Activated B cell treated with CpG ODN at 0.5 μM for 24 hours (primary cell): ENCODE measurements around the gene SEPTIN2. TPM values are rescaled to one million over a fixed set of nuclear protein-coding genes. Genes with fewer than 3 reads are reported as not detected.

Experiments used
- ATAC-seq: fragments of 200-7000 bp; cut with Tn5 transposase; one replicate; pipeline ENCODE4 v1.10.0; 2021; ENCODE audit warnings: low read depth, mild to moderate bottlenecking, moderate library complexity
- CTCF ChIA-PET: fragments of 350-600 bp; sonication (Branson Sonifier 250); formaldehyde crosslinking; loops from one replicate; lab custom pipeline; 2021; ENCODE audit warnings: antibody characterized with exemption; lab: Charles Lee
- POLR2A ChIA-PET: fragments of 350-600 bp; sonication (Branson Sonifier 250); formaldehyde crosslinking; loops from one replicate; lab custom pipeline; 2021; ENCODE audit warnings: antibody characterized with exemption; lab: Charles Lee
- DNase-seq: peaks from one replicate; pipeline ENCODE4 v3.0.0; 2022
- H3K27ac Mint-ChIP-seq: one replicate; pipeline ENCODE4 v1.8.0; 2020; ENCODE audit warnings: mixed read lengths
- H3K27me3 Mint-ChIP-seq: one replicate; pipeline ENCODE4 v1.8.0; 2021; ENCODE audit warnings: mixed read lengths
- H3K36me3 Mint-ChIP-seq: one replicate; pipeline ENCODE4 v1.8.0; 2021; ENCODE audit warnings: low read depth, mixed read lengths
- H3K4me1 Mint-ChIP-seq: one replicate; pipeline ENCODE4 v1.8.0; 2021; ENCODE audit warnings: mixed read lengths
- H3K4me3 Mint-ChIP-seq: one replicate; pipeline ENCODE4 v1.8.0; 2020; ENCODE audit warnings: mild to moderate bottlenecking, mixed read lengths
- H3K9me3 Mint-ChIP-seq: one replicate; pipeline ENCODE4 v1.8.0; 2020; ENCODE audit warnings: mixed read lengths
- intact Hi-C: fragments of 100-400 bp; cut with micrococcal nuclease; formaldehyde crosslinking; loops from one replicate; pipeline ENCODE4 v1.15.1; 2024
- total RNA-seq: library from RNA; stranded (reverse); gene quantifications from 2 replicates; pipeline ENCODE4 v1.2.3, GENCODE V29; 2022
- TF ChIP-seq, protein P1 (sequence below): fragments of 200-600 bp; IDR thresholded peaks from one replicate; pipeline ENCODE4 v1.8.0; 2022; ENCODE audit warnings: antibody characterized with exemption, mild to moderate bottlenecking

SEPTIN2 gene
- total RNA-seq, 1 donor from 2014 or later, result 251 TPM

DNA sequence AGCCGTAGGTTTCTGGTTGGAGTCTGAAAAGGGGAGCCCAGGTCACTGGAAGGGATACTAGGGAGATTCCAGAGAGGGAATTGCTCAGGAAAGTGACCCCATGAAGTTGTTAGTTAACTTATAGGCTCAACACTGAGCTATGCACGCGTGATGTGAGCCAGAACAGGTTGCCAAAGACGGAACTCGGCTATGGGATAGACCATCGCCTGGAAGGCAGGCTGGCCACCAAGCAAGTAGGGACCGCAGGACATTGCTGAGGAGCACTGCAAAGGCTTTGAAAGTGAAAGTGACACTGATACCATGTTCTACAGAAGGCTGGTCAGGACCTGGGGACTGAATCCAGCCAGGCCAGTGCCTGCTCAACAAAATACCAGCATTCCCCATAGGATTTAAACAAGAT lies 47.7 kb downstream of the SEPTIN2 start:
- DNase-seq, result no peak
- ChIA-PET CTCF (no interaction called here), POLR2A (no interaction called here)
- Mint-ChIP-seq H3K4me3 (no peak overlapping the region), H3K27ac (no peak overlapping the region), H3K4me1 (peaks cover 75% of the 10 kb centered on the region), H3K27me3 (no peaks in the 10 kb centered on the region), H3K36me3 (peaks cover 28% of the 10 kb centered on the region), H3K9me3 (no peaks in the 10 kb centered on the region)
- TF ChIP-seq, protein P1, sequence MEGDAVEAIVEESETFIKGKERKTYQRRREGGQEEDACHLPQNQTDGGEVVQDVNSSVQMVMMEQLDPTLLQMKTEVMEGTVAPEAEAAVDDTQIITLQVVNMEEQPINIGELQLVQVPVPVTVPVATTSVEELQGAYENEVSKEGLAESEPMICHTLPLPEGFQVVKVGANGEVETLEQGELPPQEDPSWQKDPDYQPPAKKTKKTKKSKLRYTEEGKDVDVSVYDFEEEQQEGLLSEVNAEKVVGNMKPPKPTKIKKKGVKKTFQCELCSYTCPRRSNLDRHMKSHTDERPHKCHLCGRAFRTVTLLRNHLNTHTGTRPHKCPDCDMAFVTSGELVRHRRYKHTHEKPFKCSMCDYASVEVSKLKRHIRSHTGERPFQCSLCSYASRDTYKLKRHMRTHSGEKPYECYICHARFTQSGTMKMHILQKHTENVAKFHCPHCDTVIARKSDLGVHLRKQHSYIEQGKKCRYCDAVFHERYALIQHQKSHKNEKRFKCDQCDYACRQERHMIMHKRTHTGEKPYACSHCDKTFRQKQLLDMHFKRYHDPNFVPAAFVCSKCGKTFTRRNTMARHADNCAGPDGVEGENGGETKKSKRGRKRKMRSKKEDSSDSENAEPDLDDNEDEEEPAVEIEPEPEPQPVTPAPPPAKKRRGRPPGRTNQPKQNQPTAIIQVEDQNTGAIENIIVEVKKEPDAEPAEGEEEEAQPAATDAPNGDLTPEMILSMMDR, result no peak
- intact Hi-C loops, result no loop called here
- ATAC-seq, result no peak

DNA sequence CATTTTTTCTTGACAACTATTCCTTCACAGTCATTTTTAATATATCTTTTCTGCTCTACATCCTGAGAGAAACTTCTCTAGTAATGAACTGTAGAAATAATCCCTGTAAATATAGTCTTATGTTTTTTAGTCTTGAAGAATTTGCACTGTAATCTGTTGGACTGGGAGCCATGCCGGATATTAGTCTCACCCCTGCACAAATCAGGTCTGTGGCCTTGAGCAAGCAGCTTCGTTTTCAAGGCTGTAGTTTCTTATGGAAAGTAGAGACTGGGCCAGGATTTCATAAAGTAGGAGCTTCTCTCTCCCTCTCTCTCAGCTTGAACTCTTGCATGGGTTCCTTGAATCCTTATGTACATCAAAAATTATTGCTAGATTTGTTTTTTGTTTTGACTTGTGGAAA lies 49.1 kb downstream of the SEPTIN2 start:
- DNase-seq (no peak), ATAC-seq (no peak)
- ChIA-PET CTCF (no interaction called here), POLR2A (no interaction called here)
- Mint-ChIP-seq H3K4me1 (peaks cover 71% of the 10 kb centered on the region), H3K27ac (peak overlapping the region; percentile 7), H3K27me3 (no peaks in the 10 kb centered on the region), H3K36me3 (peaks cover 31% of the 10 kb centered on the region), H3K4me3 (no peak overlapping the region), H3K9me3 (no peaks in the 10 kb centered on the region)
- TF ChIP-seq, protein P1, result no peak
- intact Hi-C loops, result loop anchor here (1.0 kb wide), 1 partner anchor 9 kb away; no protein-coding TSS in a partner anchor

DNA sequence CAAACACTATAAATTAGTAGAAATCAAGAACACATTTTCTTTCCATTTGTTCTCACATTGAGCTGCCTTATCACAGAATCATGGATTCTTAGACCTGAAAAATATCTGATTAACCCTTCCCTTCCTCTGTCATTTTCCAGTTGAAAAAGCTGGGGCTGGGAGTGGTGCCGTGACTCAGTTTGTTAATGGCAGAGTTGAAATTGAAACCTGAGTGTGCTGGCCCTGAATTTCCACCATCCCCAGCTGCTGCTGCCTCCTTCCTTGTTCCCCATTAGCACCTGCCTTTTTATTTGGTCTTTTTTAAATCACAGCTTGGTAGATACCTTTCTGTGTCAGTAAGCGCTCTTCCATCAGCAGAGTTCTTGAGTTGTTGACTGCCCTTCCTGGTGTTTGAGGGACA lies 51.0 kb downstream of the SEPTIN2 start:
- Mint-ChIP-seq H3K9me3 (no peaks in the 10 kb centered on the region), H3K27me3 (no peaks in the 10 kb centered on the region), H3K36me3 (peaks cover 29% of the 10 kb centered on the region), H3K4me1 (peaks cover 69% of the 10 kb centered on the region), H3K27ac (peak overlapping the region; percentile 27), H3K4me3 (peak overlapping the region; percentile 8)
- intact Hi-C loops, result loop anchor here (1.0 kb wide), 1 partner anchor 8 kb away; no protein-coding TSS in a partner anchor
- ChIA-PET CTCF (interaction anchor here (1.0 kb wide), 1 partner anchor 25 kb away, joined by 4 read pairs; no protein-coding TSS in a partner anchor), POLR2A (interaction anchor here (2.6 kb wide), 1 partner anchor 8 kb away, joined by 11 read pairs; no protein-coding TSS in a partner anchor)
- TF ChIP-seq, protein P1, result no peak
- no peak for ATAC-seq
- DNase-seq, result no peak

DNA sequence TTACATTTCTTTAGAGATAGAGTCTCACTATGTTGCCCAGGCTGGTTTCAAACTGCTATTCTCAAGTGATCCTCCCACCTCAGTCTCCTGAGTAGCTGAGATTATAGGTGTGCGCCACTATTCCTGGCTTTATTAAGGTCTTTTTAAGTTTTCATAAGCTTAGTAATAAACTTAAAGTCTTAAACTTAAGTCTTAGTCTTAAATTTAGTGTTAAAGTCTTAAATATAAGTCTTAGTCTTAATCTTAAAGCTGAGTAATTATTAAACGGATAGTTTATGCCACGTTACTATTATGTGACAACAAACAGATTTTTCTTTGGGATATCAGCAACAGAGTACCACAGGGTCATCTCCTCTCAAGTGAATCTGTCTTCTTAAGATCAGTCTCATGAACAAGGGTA lies 52.9 kb downstream of the SEPTIN2 start:
- TF ChIP-seq, protein P1, result no peak
- ATAC-seq (no peak), DNase-seq (no peak)
- Mint-ChIP-seq H3K27me3 (no peaks in the 10 kb centered on the region), H3K4me3 (no peak overlapping the region), H3K4me1 (peaks cover 77% of the 10 kb centered on the region), H3K9me3 (no peaks in the 10 kb centered on the region), H3K36me3 (peaks cover 31% of the 10 kb centered on the region), H3K27ac (no peak overlapping the region)
- POLR2A ChIA-PET, result interaction anchor here (2.6 kb wide), 1 partner anchor 10 kb away, joined by 11 read pairs; no protein-coding TSS in a partner anchor
- intact Hi-C loops, result no loop called here
- CTCF ChIA-PET, result interaction anchor here (0.8 kb wide), 1 partner anchor 10 kb away, joined by 3 read pairs; no protein-coding TSS in a partner anchor

DNA sequence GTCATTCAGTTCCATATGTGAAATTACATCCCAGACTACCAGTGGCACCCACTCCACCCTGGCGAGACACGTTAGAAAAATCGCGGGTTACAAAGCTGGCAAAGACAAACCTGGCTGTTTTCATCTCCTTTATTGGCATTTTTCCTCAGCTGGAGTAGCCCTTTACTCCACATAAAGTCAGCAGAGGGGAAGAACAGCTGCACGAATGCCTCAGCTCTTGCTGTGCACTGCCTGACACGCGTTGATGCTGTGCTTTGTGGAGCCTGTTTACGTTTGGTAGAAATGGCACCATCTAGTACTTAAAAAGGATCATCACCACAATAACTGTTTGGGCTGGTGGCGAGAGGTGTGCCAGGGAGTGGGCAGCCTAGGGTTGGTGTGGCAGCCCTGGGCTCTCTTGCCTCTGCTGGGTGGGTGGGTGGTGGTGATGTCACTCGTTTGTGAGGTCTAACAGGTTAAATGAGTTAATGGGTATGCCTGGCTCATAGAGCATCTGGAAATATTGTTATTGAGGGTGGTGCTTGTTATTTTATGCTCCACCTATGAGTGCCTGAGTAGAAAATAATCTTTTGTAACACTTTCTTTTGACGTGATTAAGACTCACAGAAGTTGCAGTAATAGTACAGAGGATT lies 56.8 kb downstream of the SEPTIN2 start:
- ATAC-seq (no peak), DNase-seq (no peak)
- H3K9me3 Mint-ChIP-seq, result no peaks in the 10 kb centered on the region
- TF ChIP-seq, protein P1, result no peak
- no peaks in the 10 kb centered on the region for H3K27me3 Mint-ChIP-seq
- CTCF ChIA-PET, result no interaction called here
- H3K36me3 Mint-ChIP-seq, result peaks cover 36% of the 10 kb centered on the region
- peaks cover 68% of the 10 kb centered on the region for H3K4me1 Mint-ChIP-seq
- intact Hi-C loops, result no loop called here
- POLR2A ChIA-PET, result interaction anchor here (2.3 kb wide), 1 partner anchor 14 kb away, joined by 11 read pairs; no protein-coding TSS in a partner anchor
- H3K27ac Mint-ChIP-seq, result peak overlapping the region; percentile 46
- no peak overlapping the region for H3K4me3 Mint-ChIP-seq
